ENCODE results near the gene RPS6KA2. TPM values are rescaled to one million over a fixed set of nuclear protein-coding genes. Genes with fewer than 3 reads are reported as not detected.

RPS6KA2 gene
- total RNA-seq, 1 experiment from 2014 or later: 18.5 TPM

- Histone ChIP-seq H3K79me2 (ENCODE audit: low read depth) (no peaks in the 10 kb centered on the region), H3K27me3 (ENCODE audit: insufficient read depth, low read depth) (no peaks in the 10 kb centered on the region), H3K4me2 (no peak overlapping the region), H3K4me3 (no peak overlapping the region), H3F3A (ENCODE audit: insufficient read depth, low read depth) (peaks cover 11% of the 10 kb centered on the region; the same call in 1 of the 2 replicates), H3K9me2 (ENCODE audit: insufficient read depth) (no peaks in the 10 kb centered on the region), H3K4me1 (replicated peaks; ENCODE audit: insufficient read depth) (peaks cover 6% of the 10 kb centered on the region; the same call in 1 of the 2 replicates), H3K27ac (no peak overlapping the region), H3K9me3 (ENCODE audit: insufficient read depth, low read depth) (no peaks in the 10 kb centered on the region), H2AFZ (no peak overlapping the region), H3K36me3 (ENCODE audit: low read depth) (no peaks in the 10 kb centered on the region), H4K20me1 (ENCODE audit: insufficient read depth) (no peaks in the 10 kb centered on the region)
- BruUV-seq (replicated peaks): no TSS peak
- ChIA-PET POLR2A (ENCODE audit: unreplicated experiment) (no interaction called here), CTCF (no interaction called here)
- no peak for DNase-seq
- TF ChIP-seq EZH2 (IDR thresholded peaks at IDR 0.05; ENCODE audit: low read depth): no peak
- TF ChIP-seq, protein P1, sequence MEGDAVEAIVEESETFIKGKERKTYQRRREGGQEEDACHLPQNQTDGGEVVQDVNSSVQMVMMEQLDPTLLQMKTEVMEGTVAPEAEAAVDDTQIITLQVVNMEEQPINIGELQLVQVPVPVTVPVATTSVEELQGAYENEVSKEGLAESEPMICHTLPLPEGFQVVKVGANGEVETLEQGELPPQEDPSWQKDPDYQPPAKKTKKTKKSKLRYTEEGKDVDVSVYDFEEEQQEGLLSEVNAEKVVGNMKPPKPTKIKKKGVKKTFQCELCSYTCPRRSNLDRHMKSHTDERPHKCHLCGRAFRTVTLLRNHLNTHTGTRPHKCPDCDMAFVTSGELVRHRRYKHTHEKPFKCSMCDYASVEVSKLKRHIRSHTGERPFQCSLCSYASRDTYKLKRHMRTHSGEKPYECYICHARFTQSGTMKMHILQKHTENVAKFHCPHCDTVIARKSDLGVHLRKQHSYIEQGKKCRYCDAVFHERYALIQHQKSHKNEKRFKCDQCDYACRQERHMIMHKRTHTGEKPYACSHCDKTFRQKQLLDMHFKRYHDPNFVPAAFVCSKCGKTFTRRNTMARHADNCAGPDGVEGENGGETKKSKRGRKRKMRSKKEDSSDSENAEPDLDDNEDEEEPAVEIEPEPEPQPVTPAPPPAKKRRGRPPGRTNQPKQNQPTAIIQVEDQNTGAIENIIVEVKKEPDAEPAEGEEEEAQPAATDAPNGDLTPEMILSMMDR (conservative IDR thresholded peaks at IDR 0.05): no peak
- intact Hi-C loops (cut with micrococcal nuclease; ENCODE audit: unreplicated experiment): no loop called here
Observed at GRCh38 chr6:166470863-166471410, 156.1 kb downstream of the RPS6KA2 start.

GRCh38 chr6:166470029-166470862, 156.8 kb downstream of the RPS6KA2 start:
- TF ChIP-seq, protein P1 (conservative IDR thresholded peaks at IDR 0.05): no peak
- no peak for TF ChIP-seq EZH2 (IDR thresholded peaks at IDR 0.05; ENCODE audit: low read depth)
- Histone ChIP-seq H2AFZ (no peak overlapping the region), H4K20me1 (ENCODE audit: insufficient read depth) (no peaks in the 10 kb centered on the region), H3K27ac (no peak overlapping the region), H3K9me3 (ENCODE audit: insufficient read depth, low read depth) (no peaks in the 10 kb centered on the region), H3K4me3 (no peak overlapping the region), H3F3A (ENCODE audit: insufficient read depth, low read depth) (peaks cover 11% of the 10 kb centered on the region; the same call in 1 of the 2 replicates), H3K79me2 (ENCODE audit: low read depth) (no peaks in the 10 kb centered on the region), H3K4me1 (replicated peaks; ENCODE audit: insufficient read depth) (peaks cover 8% of the 10 kb centered on the region; the same call in 1 of the 2 replicates), H3K9me2 (ENCODE audit: insufficient read depth) (no peaks in the 10 kb centered on the region), H3K4me2 (no peak overlapping the region), H3K27me3 (ENCODE audit: insufficient read depth, low read depth) (no peaks in the 10 kb centered on the region), H3K36me3 (ENCODE audit: low read depth) (no peaks in the 10 kb centered on the region)
- no peak for DNase-seq
- CTCF ChIA-PET: no interaction called here
- BruUV-seq (replicated peaks): no TSS peak
- POLR2A ChIA-PET (ENCODE audit: unreplicated experiment): no interaction called here
- intact Hi-C loops (cut with micrococcal nuclease; ENCODE audit: unreplicated experiment): no loop called here

- no peak overlapping the region for H3K27ac ChIP-seq
- H3K27me3 ChIP-seq (ENCODE audit: insufficient read depth, low read depth): no peaks in the 10 kb centered on the region
- no peaks in the 10 kb centered on the region for H3K9me2 ChIP-seq (ENCODE audit: insufficient read depth)
- H3K79me2 ChIP-seq (ENCODE audit: low read depth): no peaks in the 10 kb centered on the region
- H3K9me3 ChIP-seq (ENCODE audit: insufficient read depth, low read depth): no peaks in the 10 kb centered on the region
- H2AFZ ChIP-seq: no peak overlapping the region
- intact Hi-C loops (cut with micrococcal nuclease; ENCODE audit: unreplicated experiment): no loop called here
- peaks cover 8% of the 10 kb centered on the region; the same call in 1 of the 2 replicates for H3K4me1 ChIP-seq (replicated peaks; ENCODE audit: insufficient read depth)
- no peaks in the 10 kb centered on the region for H3K36me3 ChIP-seq (ENCODE audit: low read depth)
- no peak for DNase-seq
- TF ChIP-seq, protein P1 (conservative IDR thresholded peaks at IDR 0.05): no peak
- no peak for TF ChIP-seq EZH2 (IDR thresholded peaks at IDR 0.05; ENCODE audit: low read depth)
- no peak overlapping the region for H3K4me3 ChIP-seq
- ChIA-PET CTCF (no interaction called here), POLR2A (ENCODE audit: unreplicated experiment) (no interaction called here)
- no peak overlapping the region for H3K4me2 ChIP-seq
- peaks cover 11% of the 10 kb centered on the region; the same call in 1 of the 2 replicates for H3F3A ChIP-seq (ENCODE audit: insufficient read depth, low read depth)
- no TSS peak for BruUV-seq (replicated peaks)
- H4K20me1 ChIP-seq (ENCODE audit: insufficient read depth): no peaks in the 10 kb centered on the region
Observed at GRCh38 chr6:166469426-166469961, 157.6 kb downstream of the RPS6KA2 start.
